Activated CD4-positive, alpha-beta T cell treated with anti-CD3 and anti-CD28 coated beads, Interleukin-10, Interleukin-2, amounts not matched to agents 100 ng/mL and 50 ng/mL, durations not matched to agents 16 hours and 8 hours (primary cell): ENCODE data around the gene LENG9.
"Not testable (repeated sequence)": the region's sequence is repeated elsewhere in the genome, so short reads cannot be mapped to it uniquely, and the experiment has no call there.

Source experiments
- DNase-seq: peaks from one replicate; pipeline ENCODE4 v3.0.0-alpha.2; 2020

Gene LENG9

DNA sequence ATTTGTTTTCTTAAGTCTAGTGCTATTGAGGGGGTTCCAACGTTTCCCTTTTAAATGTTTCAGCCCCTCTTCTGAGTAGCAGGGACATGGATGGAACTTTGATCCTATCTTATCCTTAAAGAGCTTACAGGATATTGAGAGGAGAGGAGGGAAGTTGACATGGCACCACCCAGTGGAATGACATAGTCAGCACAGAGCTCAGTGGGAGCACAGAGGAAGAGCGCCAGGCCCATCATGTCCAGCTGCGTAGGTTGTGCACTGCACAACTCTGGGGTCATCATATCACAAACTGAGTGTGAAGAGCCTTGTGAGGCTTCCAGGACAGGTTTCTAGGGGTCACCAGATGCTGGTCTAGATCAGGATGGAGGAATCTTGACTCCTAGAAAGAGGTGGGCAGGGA lies 14.1 kb upstream of the LENG9 start:
- DNase-seq = no peak

DNA sequence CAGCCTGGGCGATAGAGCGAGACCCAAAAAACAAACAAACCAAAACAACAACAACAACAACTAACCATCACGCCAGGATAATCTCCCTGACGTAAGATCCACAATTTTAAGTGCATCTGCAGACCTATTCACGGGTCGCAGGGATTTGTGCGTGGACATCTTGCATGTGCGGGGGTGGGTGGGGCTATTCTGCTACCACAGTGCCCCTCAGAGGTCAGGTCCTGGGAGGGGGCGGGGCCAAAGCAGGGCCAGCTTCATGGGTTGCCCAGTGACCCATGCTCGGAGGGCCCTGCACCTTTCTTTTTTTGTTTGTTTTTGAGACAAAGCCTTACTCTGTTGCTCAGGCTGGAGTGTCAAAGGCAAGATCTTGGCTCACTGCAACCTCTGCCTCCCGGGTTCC lies 12.1 kb upstream of the LENG9 start:
- DNase-seq = no peak

GRCh38 chr19:54473892-54474372 lies 10.4 kb upstream of the LENG9 start:
- no peak for DNase-seq

DNA sequence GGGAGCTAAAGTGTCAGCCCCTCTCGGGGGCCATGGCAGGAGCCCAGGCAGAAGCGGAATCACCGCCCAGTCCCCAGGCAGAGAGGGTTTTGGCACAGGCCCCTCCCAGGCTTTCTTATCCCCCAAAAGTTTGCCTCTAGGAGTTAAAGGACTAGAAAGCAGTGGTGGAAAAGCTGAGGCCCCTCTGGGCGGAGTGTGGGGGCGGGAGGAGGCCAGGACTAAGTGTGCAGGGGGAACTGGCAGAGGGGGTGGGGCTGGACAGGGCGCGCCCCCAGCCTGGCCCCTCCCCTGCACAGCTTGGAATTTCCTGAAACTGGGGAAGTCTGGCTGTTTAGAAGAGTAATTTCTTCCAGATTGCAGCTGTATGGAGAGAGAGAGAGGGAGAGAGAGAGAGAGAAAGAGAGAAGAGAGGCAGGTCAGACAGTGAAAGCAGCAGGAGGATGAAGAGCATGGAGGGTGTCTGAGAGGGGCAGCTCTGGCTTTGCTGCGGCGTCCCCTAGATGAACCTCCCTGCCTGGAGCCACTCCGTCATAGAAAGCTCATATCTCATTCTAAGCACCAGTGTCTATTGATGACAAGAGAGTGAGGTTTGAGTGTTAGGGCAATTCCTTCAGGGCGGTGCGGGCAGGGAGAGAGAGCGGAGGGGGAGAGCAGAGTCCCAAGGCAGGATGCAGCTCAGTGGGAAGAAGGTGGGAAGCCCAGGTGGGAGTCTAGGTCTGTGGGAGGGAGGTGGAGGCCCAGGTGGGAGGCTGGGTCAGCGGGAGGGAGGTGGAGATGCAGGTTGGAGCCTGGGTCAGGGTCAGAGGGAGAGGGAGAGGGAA lies 9.7 kb upstream of the LENG9 start, which contains the start of gene CDC42EP5:
TSS of gene CDC42EP5 (minus strand) at position 226 of the 821 bp plus-strand sequence. CDS start 7,749 bp downstream, outside the sequence.
- DNase-seq = no peak

DNA sequence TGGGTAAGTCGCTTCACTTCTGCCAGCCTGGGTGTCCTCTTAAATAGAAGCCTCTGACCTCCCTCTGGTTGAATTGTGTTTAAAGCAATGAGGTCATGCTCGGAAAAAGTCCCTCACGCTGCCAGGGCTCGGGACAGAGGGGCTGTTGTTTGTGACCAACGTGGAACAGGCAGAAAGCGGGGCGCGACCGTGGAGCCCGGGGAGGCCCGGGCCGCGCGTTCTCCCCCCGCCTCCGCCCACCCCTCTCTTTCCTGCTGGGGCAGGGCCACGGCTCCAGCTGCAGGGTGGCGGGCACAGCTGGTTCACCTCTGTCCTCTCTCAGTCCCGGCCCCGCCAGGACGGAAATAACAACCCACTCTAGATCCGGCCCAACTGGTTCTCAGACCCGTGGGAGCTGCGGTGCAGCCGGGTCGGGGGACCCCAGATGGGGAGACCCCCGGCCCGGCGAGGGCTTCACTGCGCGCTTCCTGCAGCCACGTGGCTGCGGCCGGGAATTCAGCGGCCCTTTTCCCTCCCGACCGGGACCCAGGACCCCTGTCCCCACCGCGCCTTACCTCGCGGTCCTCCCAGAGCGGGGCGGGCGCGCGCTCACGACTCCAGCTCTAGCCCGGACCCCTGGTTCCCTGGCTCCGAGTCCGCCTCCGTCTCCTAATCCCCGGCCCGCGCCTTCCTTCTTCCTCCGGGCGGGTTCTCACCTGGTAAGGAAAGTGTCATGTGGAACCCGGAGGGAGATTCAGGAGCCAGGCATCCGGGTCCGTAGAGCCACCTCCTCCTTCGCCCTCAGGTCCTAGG lies 7.6 kb upstream of the LENG9 start:
- no peak for DNase-seq

DNA sequence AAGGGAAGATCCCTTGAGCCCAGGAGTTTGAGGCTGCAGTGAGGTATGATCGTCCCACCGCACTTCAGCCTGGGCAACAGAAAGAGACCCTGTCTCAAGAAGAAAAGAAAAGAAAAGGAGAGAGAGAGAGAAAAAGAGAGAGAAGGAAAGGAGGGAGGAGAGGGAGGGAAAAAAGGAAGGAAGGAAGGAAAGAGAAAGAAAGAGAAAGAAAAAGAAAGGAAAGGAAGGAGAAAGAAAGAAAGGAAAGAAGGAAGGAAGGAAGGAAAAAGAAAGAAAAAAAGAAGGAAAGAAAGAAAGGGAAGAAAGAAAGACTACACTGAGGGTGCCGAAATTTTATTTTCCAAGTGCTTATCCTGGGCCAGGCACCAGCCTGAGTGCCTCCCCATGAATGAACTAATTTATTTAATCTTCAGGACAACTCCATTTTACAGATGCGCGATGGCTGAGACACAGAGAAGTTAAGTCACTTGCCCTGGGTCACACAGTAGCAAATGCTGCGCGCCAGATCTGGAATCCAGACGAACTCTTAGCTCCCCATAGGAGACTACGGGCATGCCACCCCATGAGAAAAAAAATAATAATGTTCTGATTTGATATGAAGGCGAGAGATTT lies 6.8 kb upstream of the LENG9 start:
- no peak for DNase-seq

DNA sequence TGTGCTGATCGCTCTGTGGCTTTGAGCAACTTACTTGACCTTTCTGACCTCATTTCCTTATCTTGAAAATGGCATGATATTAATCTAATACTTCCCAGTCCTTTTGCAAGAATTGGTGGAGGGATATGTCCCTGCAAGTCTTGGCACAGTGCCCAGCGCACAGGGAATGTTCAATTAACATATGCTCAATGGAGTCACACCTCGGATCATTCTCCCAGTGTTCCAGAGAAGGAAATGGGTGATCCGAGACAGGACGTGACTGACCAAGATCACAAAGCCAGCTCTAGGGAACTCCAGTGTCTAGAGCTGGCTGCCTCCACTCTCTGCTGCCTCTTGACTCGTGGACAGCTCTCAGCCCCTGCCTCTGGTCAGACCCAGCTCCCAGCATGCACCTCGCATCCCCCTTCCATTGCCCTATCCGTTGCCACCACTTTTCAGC lies 5.9 kb upstream of the LENG9 start:
- DNase-seq = no peak

GRCh38 chr19:54466110-54466480 lies 2.5 kb upstream of the LENG9 start:
- DNase-seq = not testable (repeated sequence)

GRCh38 chr19:54465426-54466109 lies 2.0 kb upstream of the LENG9 start:
- DNase-seq = no peak

DNA sequence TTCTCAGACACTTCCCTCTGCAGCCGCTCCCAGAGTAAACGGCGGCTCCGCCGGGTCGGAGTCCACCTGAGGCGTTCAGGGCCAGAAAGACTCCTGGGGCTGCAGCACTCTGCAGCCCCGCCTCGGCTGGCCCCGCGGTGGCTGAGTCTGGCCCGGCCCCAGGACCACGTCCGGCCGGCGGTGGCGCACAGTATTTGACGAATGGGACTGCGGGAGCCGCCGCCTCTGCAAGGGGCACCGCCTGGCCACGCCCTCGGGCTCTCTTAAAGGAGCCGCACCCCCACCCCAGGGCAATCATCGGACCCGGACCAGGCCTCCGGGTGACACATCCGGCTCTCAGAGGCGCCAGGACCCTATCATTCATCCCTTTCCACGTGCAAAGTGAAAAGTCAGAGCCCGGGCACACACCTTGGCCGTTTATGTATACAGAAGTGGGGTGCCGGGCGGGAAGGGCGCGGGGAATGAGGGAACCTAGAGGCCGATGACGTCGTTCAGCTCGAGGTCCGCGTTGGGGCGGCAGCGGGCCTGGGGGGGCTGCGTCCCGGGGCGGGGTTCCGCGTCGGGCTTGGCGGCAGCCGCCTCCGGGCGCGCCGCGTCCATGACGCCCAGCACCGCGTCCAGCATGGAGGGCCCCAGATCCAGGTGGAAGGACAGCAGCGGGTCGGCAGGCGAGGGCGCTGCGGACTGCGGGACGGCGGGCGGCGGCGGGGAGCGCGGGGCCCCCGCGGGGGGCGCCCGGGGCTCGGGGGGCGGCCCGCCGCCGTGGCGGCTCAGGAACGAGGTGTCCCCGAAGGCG lies 1.2 kb upstream of the LENG9 start:
- peak; percentile 91 for DNase-seq

DNA sequence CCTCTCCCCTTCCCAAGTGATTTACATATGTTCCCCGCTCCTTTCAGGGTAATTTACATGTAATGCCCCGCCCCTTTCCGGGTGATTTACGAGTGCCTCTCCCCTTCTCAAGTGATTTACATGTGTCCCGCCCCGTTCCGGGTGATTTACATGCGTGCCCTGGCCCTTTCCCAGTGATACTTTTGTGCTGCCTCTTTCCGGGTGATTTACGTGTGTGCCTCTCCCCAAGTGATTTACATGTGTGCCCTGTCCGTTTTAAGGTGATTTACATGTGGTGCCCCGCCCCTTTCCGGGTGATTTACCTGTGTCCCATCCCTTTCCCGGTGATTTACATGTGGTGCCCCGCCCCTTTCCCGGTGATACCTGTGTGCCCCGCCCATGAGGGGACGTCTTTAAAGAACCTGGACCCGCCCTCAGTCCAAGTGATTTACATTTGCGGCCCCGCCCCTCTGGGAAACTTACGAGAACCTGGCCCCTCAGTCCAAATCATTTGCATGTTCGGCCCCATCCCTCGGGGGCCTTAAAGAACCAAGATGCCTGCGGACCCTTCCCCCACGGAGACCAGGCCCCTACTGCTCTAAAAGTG lies 559 bp upstream of the LENG9 start:
- peak; percentile 92 for DNase-seq

GRCh38 chr19:54462655-54463530 lies 685 bp downstream of the LENG9 start:
- peak; percentile 72 for DNase-seq

GRCh38 chr19:54462047-54462654 lies 1.4 kb downstream of the LENG9 start:
- DNase-seq = no peak

GRCh38 chr19:54461613-54462012 lies 2.0 kb downstream of the LENG9 start:
- no peak for DNase-seq

- no peak for DNase-seq
Observed at GRCh38 chr19:54461210-54461609, 2.4 kb downstream of the LENG9 start.

DNA sequence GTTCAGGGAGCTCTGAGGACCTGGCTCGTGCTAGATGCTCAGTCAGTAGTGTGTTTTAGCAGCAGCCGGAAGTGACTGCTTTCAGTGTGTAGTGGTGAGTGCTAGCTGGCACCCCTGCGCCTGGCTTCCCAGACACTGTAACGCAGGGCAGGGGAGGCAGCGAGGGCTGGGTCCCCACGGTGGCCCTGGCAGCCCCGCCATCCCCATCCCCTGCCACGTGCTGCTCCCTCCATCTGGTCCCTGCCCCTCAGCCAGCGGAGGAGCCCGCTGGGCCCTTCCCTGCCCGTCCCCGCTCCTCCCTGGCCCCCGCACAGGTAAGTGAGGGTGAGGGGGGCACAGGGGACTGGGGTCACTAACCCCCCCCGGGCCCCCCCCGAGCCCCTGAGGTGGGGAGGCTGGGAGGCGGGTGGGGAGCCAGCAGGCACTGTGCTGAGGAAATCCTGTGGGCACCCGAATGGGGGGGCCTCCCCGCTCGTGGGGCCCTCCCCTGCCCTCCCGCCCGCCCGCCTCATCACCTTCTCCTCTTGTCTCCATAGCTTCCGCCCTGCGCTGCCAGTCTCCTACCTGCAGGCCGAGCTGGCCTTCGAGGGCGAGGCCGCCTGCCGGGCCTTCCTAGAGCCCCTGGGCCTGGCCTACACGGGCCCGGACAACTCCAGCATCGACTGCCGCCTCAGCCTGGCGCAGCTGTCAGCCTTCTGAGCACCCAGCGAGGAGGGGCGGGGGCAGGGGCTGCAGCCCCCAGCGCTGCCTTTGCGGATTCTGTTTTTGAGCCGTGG lies 3.2 kb downstream of the LENG9 start:
- no peak for DNase-seq

- DNase-seq = no peak
Observed at GRCh38 chr19:54459282-54460229, 4.0 kb downstream of the LENG9 start.
